OCI-LY3 (cell line): Measurements from ENCODE around the gene BACE2.

Experiments used
- H2AFZ ChIP-seq: fragments of 200-600, 300-600 bp; shearing (Covaris generic); 2 replicates; pipeline ENCODE4 v1.6.0; 2014; ENCODE audit warnings: antibody characterized with exemption, low read depth, low read length
- H3K27ac ChIP-seq: fragments of 200-600, 300-600 bp; sonication (generic); 2 replicates; pipeline ENCODE4 v1.5.1; 2014; ENCODE audit warnings: mild to moderate bottlenecking, low read length, moderate library complexity, mixed read lengths
- H3K27me3 ChIP-seq: fragments of 200-600, 300-600 bp; sonication (generic); 2 replicates; pipeline ENCODE4 v1.6.1; 2014; ENCODE audit warnings: low read depth, low read length, mixed read lengths
- H3K36me3 ChIP-seq: fragments of 200-600, 300-600 bp; sonication (generic); replicated peaks from 2 replicates; pipeline ENCODE3; 2014; ENCODE audit warnings: low read depth, low read length, mixed read lengths
- H3K4me1 ChIP-seq: fragments of 300-600, 200-600 bp; sonication (generic); 2 replicates; pipeline ENCODE4 v1.6.1; 2014; ENCODE audit warnings: low read length, mixed read lengths
- H3K4me2 ChIP-seq: fragments of 200-600, 300-600 bp; sonication (generic); 2 replicates; pipeline ENCODE4 v1.6.1; 2014; ENCODE audit warnings: low read length, mixed read lengths
- H3K4me3 ChIP-seq: fragments of 300-600, 200-600 bp; sonication (generic); 2 replicates; pipeline ENCODE4 v1.5.1; 2014; ENCODE audit warnings: antibody characterized with exemption, mild to moderate bottlenecking, low read length, moderate library complexity
- H3K79me2 ChIP-seq: fragments of 300-600, 200-600 bp; shearing (Covaris generic); 2 replicates; pipeline ENCODE4 v1.6.1; 2014; ENCODE audit warnings: mild to moderate bottlenecking, low read length, mixed read lengths
- H3K9ac ChIP-seq: fragments of 300-600, 200-600 bp; shearing (Covaris generic); 2 replicates; pipeline ENCODE4 v1.6.0; 2014; ENCODE audit warnings: mild to moderate bottlenecking, low read length, moderate library complexity
- H3K9me3 ChIP-seq: fragments of 200-600, 300-600 bp; shearing (Covaris generic); 2 replicates; pipeline ENCODE4 v1.6.1; 2014; ENCODE audit warnings: low read length, mixed read lengths; ENCODE audit not compliant: insufficient read depth
- H4K20me1 ChIP-seq: fragments of 200-600, 300-600 bp; sonication (generic); 2 replicates; pipeline ENCODE4 v1.6.1; 2016; ENCODE audit warnings: low read length, mixed read lengths; ENCODE audit not compliant: insufficient read depth
- EZH2phosphoT487 ChIP-seq: fragments of 200-600 bp; shearing (Covaris generic); IDR thresholded peaks from 2 replicates; pipeline ENCODE4 v1.6.1; 2018; ENCODE audit warnings: antibody characterized with exemption, mixed run types, low read depth
- TF ChIP-seq, protein P1 (sequence below): fragments of 200-600, 300-600 bp; sonication (generic); IDR thresholded peaks from 2 replicates; pipeline ENCODE4 v1.5.1; 2014; ENCODE audit warnings: antibody characterized with exemption, low read length, low read depth

The BACE2 gene

DNA sequence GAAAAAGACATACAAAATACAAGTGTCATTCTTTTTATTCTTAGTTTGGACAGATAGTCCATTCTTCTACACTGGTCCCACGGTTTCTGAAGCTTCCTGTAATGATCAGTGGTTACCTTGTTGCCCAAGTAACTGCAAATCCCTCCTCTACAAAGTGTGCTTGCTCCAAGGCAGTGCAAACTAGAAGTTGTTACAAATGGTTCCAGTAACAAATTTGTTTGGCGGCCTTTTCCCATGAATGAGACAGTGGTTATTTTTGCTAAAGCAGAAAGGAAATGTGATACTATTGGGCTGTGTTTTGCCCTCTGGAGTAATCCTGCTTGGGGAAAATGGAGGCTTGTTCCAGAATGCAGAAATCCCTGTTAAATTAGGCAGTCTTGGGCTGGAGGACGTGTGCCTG lies 8.9 kb downstream of the BACE2 start:
- no peak overlapping the region for H3K4me2 ChIP-seq
- no peak overlapping the region for H3K4me3 ChIP-seq
- H2AFZ ChIP-seq = no peak overlapping the region
- H3K4me1 ChIP-seq = no peaks in the 10 kb centered on the region
- TF ChIP-seq EZH2phosphoT487 = no peak
- TF ChIP-seq, protein P1, sequence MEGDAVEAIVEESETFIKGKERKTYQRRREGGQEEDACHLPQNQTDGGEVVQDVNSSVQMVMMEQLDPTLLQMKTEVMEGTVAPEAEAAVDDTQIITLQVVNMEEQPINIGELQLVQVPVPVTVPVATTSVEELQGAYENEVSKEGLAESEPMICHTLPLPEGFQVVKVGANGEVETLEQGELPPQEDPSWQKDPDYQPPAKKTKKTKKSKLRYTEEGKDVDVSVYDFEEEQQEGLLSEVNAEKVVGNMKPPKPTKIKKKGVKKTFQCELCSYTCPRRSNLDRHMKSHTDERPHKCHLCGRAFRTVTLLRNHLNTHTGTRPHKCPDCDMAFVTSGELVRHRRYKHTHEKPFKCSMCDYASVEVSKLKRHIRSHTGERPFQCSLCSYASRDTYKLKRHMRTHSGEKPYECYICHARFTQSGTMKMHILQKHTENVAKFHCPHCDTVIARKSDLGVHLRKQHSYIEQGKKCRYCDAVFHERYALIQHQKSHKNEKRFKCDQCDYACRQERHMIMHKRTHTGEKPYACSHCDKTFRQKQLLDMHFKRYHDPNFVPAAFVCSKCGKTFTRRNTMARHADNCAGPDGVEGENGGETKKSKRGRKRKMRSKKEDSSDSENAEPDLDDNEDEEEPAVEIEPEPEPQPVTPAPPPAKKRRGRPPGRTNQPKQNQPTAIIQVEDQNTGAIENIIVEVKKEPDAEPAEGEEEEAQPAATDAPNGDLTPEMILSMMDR = no peak
- no peaks in the 10 kb centered on the region for H3K9me3 ChIP-seq
- H3K27me3 ChIP-seq = no peaks in the 10 kb centered on the region
- no peaks in the 10 kb centered on the region for H3K79me2 ChIP-seq
- no peak overlapping the region for H3K27ac ChIP-seq
- H4K20me1 ChIP-seq = no peaks in the 10 kb centered on the region
- H3K9ac ChIP-seq = no peak overlapping the region
- H3K36me3 ChIP-seq = no peaks in the 10 kb centered on the region

DNA sequence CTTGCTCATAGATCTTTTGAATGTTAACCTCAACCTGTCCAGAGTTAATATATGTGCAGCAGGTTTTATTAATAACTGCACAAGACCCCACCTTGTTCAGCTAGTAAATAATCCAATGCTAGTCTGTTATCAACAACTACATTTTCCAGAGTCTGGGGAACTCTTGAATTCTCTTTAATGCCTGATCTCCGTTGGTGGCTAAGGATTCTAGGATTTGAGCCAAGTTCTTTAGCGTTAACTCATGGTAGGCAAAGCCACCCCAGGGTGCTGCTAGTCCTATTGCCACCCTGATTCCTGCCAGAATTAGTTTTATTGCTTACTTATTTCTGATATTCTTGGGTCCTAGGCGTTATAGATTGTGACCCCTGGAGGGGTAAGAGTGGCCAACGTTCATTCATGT lies 12.8 kb downstream of the BACE2 start:
- H3K27ac ChIP-seq = no peak overlapping the region
- H3K27me3 ChIP-seq = no peaks in the 10 kb centered on the region
- H3K4me3 ChIP-seq = no peak overlapping the region
- H3K9ac ChIP-seq = no peak overlapping the region
- TF ChIP-seq, protein P1 = no peak
- no peak for TF ChIP-seq EZH2phosphoT487
- H3K36me3 ChIP-seq = no peaks in the 10 kb centered on the region
- H3K9me3 ChIP-seq = no peaks in the 10 kb centered on the region
- H3K4me1 ChIP-seq = no peaks in the 10 kb centered on the region
- H3K79me2 ChIP-seq = no peaks in the 10 kb centered on the region
- H2AFZ ChIP-seq = no peak overlapping the region
- no peak overlapping the region for H3K4me2 ChIP-seq
- H4K20me1 ChIP-seq = no peaks in the 10 kb centered on the region

DNA sequence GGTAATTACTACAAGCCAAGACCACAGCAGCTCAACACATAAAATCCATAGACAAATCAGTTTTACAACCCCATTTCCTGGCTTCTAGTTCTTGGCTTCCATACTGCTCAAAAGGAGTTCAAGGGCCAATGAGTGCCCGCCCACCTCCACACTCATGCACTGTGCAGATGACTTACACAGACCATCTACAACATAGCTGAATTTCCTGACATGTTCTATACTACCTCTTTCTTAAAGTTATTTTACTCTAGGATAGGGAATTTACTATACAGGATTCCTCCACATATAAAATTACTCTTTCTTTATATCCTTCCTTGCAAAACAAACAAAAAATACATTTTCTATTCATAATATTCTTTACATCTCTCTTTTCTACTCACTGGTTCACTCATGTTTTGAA lies 14.6 kb downstream of the BACE2 start:
- Histone ChIP-seq H3K27ac (no peak overlapping the region), H3K4me1 (no peaks in the 10 kb centered on the region), H3K27me3 (no peaks in the 10 kb centered on the region), H4K20me1 (no peaks in the 10 kb centered on the region), H3K4me2 (no peak overlapping the region), H3K9me3 (no peaks in the 10 kb centered on the region), H3K79me2 (no peaks in the 10 kb centered on the region), H3K36me3 (no peaks in the 10 kb centered on the region), H3K4me3 (no peak overlapping the region), H2AFZ (no peak overlapping the region), H3K9ac (no peak overlapping the region)
- TF ChIP-seq, protein P1 = no peak
- TF ChIP-seq EZH2phosphoT487 = no peak

DNA sequence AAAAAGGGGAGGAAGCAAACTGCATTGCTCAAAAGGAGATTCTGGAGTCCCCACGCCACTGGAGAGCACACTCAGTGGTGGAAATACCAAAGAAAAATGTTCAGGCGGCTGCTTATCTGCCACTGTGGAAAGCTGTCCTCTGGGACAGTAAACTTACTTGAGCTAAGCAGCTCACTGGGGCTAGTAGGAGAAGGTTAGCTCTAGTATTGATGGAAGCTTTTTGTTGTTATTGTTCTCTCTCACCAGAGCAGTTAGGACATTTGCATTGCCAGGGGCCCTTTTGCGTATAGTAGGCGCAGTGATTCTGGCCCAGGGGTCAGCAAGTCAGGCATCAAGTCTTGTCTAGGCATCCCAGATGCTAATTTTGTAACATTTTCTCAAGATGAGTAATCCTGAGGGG lies 15.6 kb downstream of the BACE2 start:
- no peaks in the 10 kb centered on the region for H3K9me3 ChIP-seq
- no peak overlapping the region for H3K4me3 ChIP-seq
- no peaks in the 10 kb centered on the region for H3K4me1 ChIP-seq
- H3K27me3 ChIP-seq = no peaks in the 10 kb centered on the region
- H3K9ac ChIP-seq = no peak overlapping the region
- no peak overlapping the region for H3K27ac ChIP-seq
- H4K20me1 ChIP-seq = no peaks in the 10 kb centered on the region
- H3K79me2 ChIP-seq = no peaks in the 10 kb centered on the region
- no peak overlapping the region for H2AFZ ChIP-seq
- no peak for TF ChIP-seq EZH2phosphoT487
- TF ChIP-seq, protein P1 = no peak
- no peaks in the 10 kb centered on the region for H3K36me3 ChIP-seq
- no peak overlapping the region for H3K4me2 ChIP-seq
